KOPT-K1 (cell line): ENCODE data around the gene ZNF343.

Experiments
- H3K27ac ChIP-seq: fragments of 200-600 bp; sonication (generic); 2 replicates; pipeline ENCODE4 v1.5.1; 2016; ENCODE audit warnings: antibody characterized with exemption, mild to moderate bottlenecking, low read depth, low read length; ENCODE audit not compliant: poor library complexity, severe bottlenecking
- H3K36me3 ChIP-seq: fragments of 200-600 bp; sonication (generic); 2 replicates; pipeline ENCODE4 v1.5.1; 2017; ENCODE audit warnings: antibody characterized with exemption, mild to moderate bottlenecking, low read length, moderate library complexity; ENCODE audit not compliant: insufficient read depth
- H3K9me3 ChIP-seq: fragments of 200-600 bp; sonication (generic); 2 replicates; pipeline ENCODE4 v1.5.1; 2017; ENCODE audit warnings: antibody characterized with exemption, low read length, mild to moderate bottlenecking; ENCODE audit not compliant: insufficient read depth, poor library complexity, severe bottlenecking

The ZNF343 gene

DNA sequence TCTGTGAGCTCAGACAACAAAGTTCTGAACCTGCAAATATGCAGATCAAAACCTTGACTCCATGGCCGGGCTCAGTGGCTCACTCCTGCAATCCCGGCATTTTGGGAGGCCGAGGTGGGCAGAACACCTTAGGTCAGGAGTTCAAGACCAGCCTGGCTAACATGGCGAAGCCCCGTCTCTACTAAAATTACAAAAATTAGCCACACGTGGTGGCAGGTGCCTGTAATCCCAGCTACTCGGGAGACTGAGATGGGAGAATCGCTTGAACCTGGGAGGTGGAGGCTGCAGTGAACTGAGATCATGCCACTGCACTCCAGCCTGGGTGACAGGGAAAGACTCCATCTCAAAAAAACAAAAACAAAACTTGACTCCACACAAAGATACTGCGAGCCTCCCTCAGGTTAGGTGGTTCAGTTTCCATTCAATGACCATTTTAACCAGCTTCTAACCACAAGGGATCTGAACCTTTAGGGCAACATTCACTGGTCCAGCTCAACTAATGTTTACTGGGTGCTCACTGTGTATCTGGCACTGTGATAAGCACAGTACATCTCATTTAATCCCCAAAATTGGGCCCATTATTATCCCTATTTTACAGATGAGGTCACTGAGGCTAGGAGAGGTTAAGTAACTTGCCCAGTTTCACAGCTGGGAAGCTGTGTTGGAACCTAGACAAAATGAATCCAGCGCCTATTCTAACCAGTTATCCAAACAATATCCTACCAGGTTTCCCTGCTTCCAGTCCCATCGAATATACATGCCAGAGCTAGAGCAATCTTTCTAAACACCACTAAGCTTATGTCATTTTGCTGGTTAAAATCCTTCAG, 39.9 kb downstream of the ZNF343 start:
- Histone ChIP-seq H3K27ac (peak overlapping the region; percentile 93), H3K9me3 (no peaks in the 10 kb centered on the region), H3K36me3 (peaks cover 57% of the 10 kb centered on the region)

DNA sequence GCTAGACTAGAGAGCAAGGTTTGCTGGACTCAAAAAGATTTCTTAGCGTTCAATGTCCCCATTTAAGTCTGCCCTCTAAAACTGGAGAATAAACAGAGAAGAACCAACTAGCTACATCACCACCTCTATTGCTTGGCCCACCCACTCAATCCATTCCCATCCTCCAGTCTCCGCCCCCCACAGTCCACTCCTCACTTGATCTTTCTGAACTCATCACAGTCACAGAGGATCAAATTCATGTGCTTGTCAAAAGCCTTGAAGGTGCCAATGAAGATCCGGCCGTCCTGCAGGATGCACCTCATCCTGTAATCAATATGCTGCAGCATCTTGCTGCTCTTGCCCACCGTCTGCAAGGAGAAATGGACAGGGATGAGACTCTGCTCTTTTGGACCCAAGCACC, 41.3 kb downstream of the ZNF343 start:
- no peak overlapping the region for H3K27ac ChIP-seq
- no peaks in the 10 kb centered on the region for H3K9me3 ChIP-seq
- peaks cover 70% of the 10 kb centered on the region for H3K36me3 ChIP-seq

GRCh38 chr20:2465100-2465499, 43.6 kb downstream of the ZNF343 start:
- peaks cover 93% of the 10 kb centered on the region for H3K36me3 ChIP-seq
- no peaks in the 10 kb centered on the region for H3K9me3 ChIP-seq
- H3K27ac ChIP-seq: no peak overlapping the region

- peaks cover 100% of the 10 kb centered on the region for H3K36me3 ChIP-seq
- no peak overlapping the region for H3K27ac ChIP-seq
- no peaks in the 10 kb centered on the region for H3K9me3 ChIP-seq
These were observed 44.9 kb downstream of the ZNF343 start for GRCh38 chr20:2463616-2464365.

DNA sequence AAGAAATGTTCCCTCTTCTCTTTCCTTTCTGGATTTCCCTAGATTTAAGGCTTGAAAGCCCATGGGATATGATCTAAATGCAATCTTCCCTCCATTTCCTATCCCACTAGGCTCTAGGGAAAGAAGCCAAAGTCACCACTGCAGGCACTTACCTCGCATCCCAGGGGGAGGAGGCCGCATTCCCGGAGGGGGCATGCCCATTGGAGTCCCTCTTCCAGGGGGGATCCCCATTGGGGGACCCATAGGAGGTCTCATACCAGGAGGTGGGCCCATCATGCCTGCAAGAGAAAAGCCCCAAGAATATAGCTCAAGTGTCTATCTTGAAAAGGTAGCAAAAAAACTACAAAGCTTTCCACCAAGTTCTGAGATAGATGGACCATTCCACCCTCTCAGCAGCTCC, 46.2 kb downstream of the ZNF343 start:
- Histone ChIP-seq H3K27ac (no peak overlapping the region), H3K9me3 (no peaks in the 10 kb centered on the region), H3K36me3 (peaks cover 100% of the 10 kb centered on the region)

DNA sequence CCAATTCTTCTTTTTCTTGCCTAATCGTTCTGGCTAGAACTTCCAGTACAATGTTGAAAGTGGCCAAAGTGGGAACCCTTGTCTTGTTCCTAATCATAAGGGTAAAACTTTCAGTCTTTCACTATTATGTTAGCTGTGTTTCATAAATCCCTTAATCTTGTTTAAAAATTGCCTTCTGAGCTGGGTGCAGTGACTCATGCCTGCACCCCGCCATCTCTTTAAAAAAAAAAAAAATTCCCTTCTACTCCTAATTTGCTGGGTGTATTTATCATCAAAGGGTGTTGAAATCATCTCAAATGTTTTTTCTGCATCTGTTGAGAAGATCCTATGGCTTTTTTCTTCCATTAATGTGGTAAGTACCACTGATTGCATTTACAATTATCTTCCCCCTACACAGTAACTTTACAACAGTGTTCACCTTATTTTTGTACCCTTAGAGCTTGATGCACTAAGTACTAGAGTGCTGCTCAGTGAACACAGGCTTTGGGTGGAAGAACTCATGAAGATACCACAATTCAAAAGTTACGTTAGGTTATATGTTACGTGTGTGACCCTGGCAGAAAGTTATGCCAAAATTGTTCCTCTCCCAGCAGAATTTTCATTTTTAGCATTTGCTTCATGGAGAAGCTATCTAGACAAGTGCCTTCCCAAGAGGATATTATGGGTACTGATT, 47.8 kb downstream of the ZNF343 start:
- H3K9me3 ChIP-seq: no peaks in the 10 kb centered on the region
- H3K27ac ChIP-seq: no peak overlapping the region
- H3K36me3 ChIP-seq: peaks cover 97% of the 10 kb centered on the region

- H3K36me3 ChIP-seq: peaks cover 92% of the 10 kb centered on the region
- no peaks in the 10 kb centered on the region for H3K9me3 ChIP-seq
These were observed 48.5 kb downstream of the ZNF343 start for GRCh38 chr20:2459981-2460751.

DNA sequence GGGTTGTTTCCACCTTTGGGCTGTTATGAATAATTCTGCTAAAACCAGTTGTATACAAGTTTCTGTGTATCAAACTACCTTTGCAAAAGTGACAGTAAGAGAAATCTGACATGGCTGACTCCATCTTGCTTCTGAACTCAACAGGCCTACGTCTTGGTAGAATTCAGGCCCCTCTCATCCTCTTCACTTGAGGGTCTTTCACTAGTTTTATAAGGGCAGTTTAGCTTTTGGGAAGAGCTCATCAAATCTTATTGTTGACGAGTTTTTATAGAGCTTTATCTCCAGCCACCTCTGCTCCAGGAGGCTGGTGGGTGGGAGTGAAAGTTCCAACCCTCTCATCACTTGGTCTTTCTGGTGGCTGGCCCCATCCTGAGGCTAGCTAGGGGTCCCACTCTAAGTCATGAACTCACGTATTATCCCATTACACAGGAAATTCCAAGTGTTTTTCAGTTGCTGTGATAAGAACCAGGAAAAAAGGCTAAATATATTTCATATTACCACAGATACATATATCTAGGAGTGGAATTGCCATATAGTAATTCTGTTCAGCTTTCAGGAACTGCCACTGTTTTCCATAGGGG, 49.7 kb downstream of the ZNF343 start:
- no peak overlapping the region for H3K27ac ChIP-seq
- peaks cover 80% of the 10 kb centered on the region for H3K36me3 ChIP-seq
- H3K9me3 ChIP-seq: no peaks in the 10 kb centered on the region

More at GRCh38 chr20:2459981-2460751, 48.5 kb downstream of the ZNF343 start:
- H3K27ac ChIP-seq: no peak overlapping the region

- no peaks in the 10 kb centered on the region for H3K9me3 ChIP-seq
- no peak overlapping the region for H3K27ac ChIP-seq
- H3K36me3 ChIP-seq: peaks cover 56% of the 10 kb centered on the region
These were observed 52.8 kb downstream of the ZNF343 start for GRCh38 chr20:2455771-2456497.

DNA sequence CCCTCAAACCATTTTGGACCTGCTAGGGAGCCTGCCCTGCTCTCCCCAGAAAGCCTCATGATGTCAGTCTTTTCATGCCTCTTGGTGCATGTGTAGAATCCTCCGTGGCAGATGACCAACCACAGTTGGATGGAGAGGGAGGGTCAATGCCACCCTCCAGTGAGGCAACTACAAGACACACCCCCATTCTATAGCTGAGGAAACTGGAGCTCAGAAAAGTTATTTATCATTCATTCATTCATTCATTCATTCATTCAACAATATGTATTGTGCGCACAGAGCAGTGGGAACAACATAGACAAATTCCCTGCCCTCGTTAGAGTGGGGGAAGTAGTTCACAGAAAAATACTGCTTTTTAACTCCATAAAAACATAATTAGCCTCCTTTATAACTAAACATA, 54.9 kb downstream of the ZNF343 start:
- Histone ChIP-seq H3K27ac (no peak overlapping the region), H3K36me3 (peaks cover 35% of the 10 kb centered on the region), H3K9me3 (no peaks in the 10 kb centered on the region)

GRCh38 chr20:2451939-2452732, 56.6 kb downstream of the ZNF343 start:
- Histone ChIP-seq H3K9me3 (no peaks in the 10 kb centered on the region), H3K27ac (no peak overlapping the region), H3K36me3 (peaks cover 18% of the 10 kb centered on the region)

DNA sequence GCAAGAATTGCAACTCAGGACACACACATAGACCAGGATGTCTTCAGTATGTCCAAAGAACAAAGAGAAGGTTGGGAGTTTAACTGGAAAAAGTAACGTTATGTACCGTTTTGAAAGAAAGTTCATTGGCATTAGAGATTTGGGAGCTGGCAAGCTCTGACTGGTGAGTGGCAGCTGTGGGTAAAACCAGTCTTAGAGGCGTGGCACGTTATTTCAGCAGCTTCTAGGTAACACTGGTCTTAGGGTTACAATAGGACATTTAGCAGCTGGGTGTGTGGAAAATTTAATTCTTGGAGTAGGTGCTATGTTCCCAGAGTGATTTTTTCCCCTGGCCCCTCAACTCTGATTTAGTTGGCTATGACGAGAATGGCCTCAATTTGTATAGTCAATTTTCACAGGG, 57.3 kb downstream of the ZNF343 start:
- Histone ChIP-seq H3K9me3 (no peaks in the 10 kb centered on the region), H3K27ac (no peak overlapping the region), H3K36me3 (peaks cover 11% of the 10 kb centered on the region; the same call in 1 of the 2 replicates)

DNA sequence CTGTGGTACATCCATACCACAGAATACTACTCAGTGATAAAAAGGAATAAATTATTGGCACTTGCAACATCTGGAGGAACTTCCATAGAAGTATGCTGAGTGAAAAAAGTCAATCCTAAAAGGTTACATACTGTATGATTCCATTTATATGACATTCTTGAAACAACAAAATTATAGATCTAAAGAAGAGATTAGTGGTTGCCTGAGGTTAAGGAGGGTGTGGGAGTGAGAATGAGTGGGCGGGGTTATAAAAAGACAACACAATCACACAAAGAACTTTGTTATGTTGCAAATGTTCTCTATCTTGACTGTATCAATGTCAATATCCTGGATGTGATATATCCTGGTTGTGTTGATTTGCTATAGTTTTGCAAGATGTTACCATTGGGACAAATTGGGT, 59.3 kb downstream of the ZNF343 start:
- peaks cover 7% of the 10 kb centered on the region; the same call in 1 of the 2 replicates for H3K36me3 ChIP-seq
- no peak overlapping the region for H3K27ac ChIP-seq

More for the DNA sequence above, 59.3 kb downstream of the ZNF343 start:
- H3K9me3 ChIP-seq: no peaks in the 10 kb centered on the region
